NT2/D1 (cell line): Measurements from ENCODE around the gene SLMAP.

Source experiments
- SUZ12 ChIP-seq: IDR thresholded peaks from 2 replicates; pipeline ENCODE4 v1.6.1; 2011; ENCODE audit not compliant: insufficient read length, insufficient read depth; ENCODE audit errors: extremely low read depth
- YY1 ChIP-seq: IDR thresholded peaks from 2 replicates; pipeline ENCODE4 v1.6.1; 2011; ENCODE audit not compliant: insufficient read length, insufficient read depth
- ZNF274 ChIP-seq: IDR thresholded peaks from 2 replicates; pipeline ENCODE4 v1.6.1; 2011; ENCODE audit warnings: mild to moderate bottlenecking, low read depth, low read length

DNA sequence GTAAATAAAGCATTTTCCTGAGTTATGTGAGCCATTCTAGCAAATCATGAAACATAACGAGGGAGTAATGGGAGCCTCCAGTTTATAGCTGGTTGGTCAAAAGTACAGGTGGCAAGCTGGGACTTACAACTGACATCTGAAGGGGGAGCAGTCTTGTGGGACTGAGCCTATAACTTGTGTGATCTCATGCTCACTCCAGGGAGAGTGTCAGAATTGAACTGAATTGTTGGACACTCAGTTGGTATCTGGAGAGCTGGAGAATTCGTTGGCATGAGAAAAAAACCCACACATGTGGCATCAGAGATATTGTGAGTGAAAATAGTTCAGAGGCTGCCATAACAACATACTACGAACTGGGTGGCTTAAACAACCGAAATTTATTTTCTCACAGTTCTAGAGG, 40.4 kb upstream of the SLMAP start:
- TF ChIP-seq ZNF274 = no peak
- no peak for TF ChIP-seq SUZ12
- TF ChIP-seq YY1 = no peak
